ENCODE data around the gene SLC9A7. TPM values are rescaled to one million over a fixed set of nuclear protein-coding genes. Genes with fewer than 3 reads are reported as not detected.

SLC9A7 gene
- total RNA-seq, 1 donor from 2014 or later: 5.5 TPM

DNA sequence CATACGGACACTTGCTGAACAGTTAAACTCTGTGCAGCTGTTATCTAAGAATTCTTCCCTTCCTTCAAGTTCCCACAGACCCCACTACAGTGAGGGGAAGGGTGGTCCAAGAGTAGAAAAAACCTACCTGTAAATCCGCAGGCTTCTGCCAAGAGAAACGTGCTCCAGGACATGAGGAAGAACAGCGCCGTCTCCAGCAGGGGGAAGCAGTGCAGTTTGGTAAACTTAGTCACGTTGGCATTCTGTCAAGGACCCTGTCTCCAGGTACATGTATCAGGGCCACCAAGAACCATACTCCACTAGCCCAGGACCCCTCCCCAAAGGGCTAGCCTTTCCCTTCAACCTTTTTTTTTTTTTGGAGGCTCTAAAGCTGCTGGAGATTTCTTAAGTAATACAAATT is 105.4 kb downstream of the SLC9A7 start:
- Histone ChIP-seq H3K4me1 (no peaks in the 10 kb centered on the region), H3K9me3 (no peaks in the 10 kb centered on the region), H3K4me3 (no peak overlapping the region), H3K36me3 (no peaks in the 10 kb centered on the region), H3K27me3 (no peaks in the 10 kb centered on the region), H3K27ac (no peak overlapping the region)
- intact Hi-C loops (cut with DNase I): no loop called here
- no peak for TF ChIP-seq CTCF (IDR thresholded peaks at IDR 0.05)
- no peak for DNase-seq (ENCODE audit: low spot score in 2 of 2)

- Histone ChIP-seq H3K9me3 (no peaks in the 10 kb centered on the region), H3K4me1 (no peaks in the 10 kb centered on the region), H3K36me3 (no peaks in the 10 kb centered on the region), H3K27ac (no peak overlapping the region), H3K27me3 (no peaks in the 10 kb centered on the region), H3K4me3 (no peak overlapping the region)
- DNase-seq (ENCODE audit: low spot score in 2 of 2): no peak
- intact Hi-C loops (cut with DNase I): no loop called here
- TF ChIP-seq CTCF (IDR thresholded peaks at IDR 0.05): no peak
These were observed 109.3 kb downstream of the SLC9A7 start for GRCh38 chrX:46649421-46650260.

DNA sequence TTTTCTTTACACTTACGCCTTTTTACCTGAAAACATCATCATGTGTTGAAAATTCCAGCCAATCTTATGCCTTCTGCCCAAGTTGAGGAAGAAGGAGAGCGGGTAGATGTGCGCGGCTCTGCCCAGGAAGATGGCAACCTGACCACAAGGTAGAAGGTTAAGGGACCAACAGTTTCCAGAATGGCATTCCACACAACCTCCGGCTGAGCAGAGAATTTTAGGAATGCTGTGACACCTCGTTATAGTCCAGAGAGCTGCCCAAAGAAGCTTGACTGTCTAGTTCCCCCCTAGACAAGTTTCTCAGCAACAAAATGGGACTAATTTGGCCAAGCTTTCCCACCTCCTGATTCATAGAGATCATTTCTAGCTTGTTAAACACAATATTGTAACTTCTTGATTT is 110.3 kb downstream of the SLC9A7 start:
- Histone ChIP-seq H3K36me3 (no peaks in the 10 kb centered on the region), H3K9me3 (no peaks in the 10 kb centered on the region), H3K27ac (no peak overlapping the region), H3K27me3 (no peaks in the 10 kb centered on the region), H3K4me1 (no peaks in the 10 kb centered on the region), H3K4me3 (no peak overlapping the region)
- intact Hi-C loops (cut with DNase I): no loop called here
- no peak for DNase-seq (ENCODE audit: low spot score in 2 of 2)
- no peak for TF ChIP-seq CTCF (IDR thresholded peaks at IDR 0.05)

DNA sequence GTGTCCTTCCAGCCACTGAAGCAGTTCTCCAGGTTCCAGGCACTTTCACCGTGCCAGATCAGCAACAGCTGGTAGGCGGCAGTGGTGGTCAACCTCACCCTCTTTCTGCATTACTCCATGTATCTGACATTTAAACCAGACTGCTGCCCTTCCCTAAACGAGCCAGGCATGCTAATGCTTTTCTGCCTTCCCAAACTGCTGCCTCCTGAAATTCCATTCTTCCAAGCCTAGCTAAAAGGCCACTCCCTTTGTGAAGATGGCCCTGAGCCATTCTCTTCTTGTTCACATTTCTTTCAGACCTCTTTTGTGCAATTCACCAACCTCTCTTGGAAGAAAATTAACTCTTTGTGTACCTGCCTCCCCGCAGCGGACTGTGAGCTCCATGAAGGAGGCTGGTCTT is 111.7 kb downstream of the SLC9A7 start:
- H3K9me3 ChIP-seq: no peaks in the 10 kb centered on the region
- intact Hi-C loops (cut with DNase I): no loop called here

GRCh38 chrX:46645614-46646013 is 113.3 kb downstream of the SLC9A7 start:
- Histone ChIP-seq H3K27ac (no peak overlapping the region), H3K9me3 (no peaks in the 10 kb centered on the region), H3K4me1 (no peaks in the 10 kb centered on the region), H3K27me3 (no peaks in the 10 kb centered on the region), H3K36me3 (no peaks in the 10 kb centered on the region), H3K4me3 (no peak overlapping the region)
- no peak for DNase-seq (ENCODE audit: low spot score in 2 of 2)
- intact Hi-C loops (cut with DNase I): no loop called here
- TF ChIP-seq CTCF (IDR thresholded peaks at IDR 0.05): no peak

More for the DNA sequence above, 111.7 kb downstream of the SLC9A7 start:
- Histone ChIP-seq H3K4me1 (no peaks in the 10 kb centered on the region), H3K36me3 (no peaks in the 10 kb centered on the region), H3K27ac (no peak overlapping the region), H3K27me3 (no peaks in the 10 kb centered on the region), H3K4me3 (no peak overlapping the region)
- DNase-seq (ENCODE audit: low spot score in 2 of 2): no peak
- no peak for TF ChIP-seq CTCF (IDR thresholded peaks at IDR 0.05)

Data from ascending aorta (tissue), 2 donors.